ENCODE measurements around the gene TMEM101.

GRCh38 chr17:44000871-44001460 lies 13.8 kb downstream of the TMEM101 start:
- no peak for TF ChIP-seq EZH2 (IDR thresholded peaks at IDR 0.05; ENCODE audit: insufficient read depth, poor library complexity, severe bottlenecking)
- no peak for TF ChIP-seq EZH2phosphoT487 (IDR thresholded peaks at IDR 0.05; ENCODE audit: insufficient read depth, low read depth)
